GM21529 (cell line): ENCODE results near the gene NRCAM.

Experiments used
- ATAC-seq: cut with Tn5 transposase; IDR thresholded peaks from one replicate; pipeline ENCODE4 v1.9.1; 2021; ENCODE audit not compliant: unreplicated experiment

Gene NRCAM

GRCh38 chr7:108222236-108222892, 233.9 kb downstream of the NRCAM start:
- no peak for ATAC-seq

- peak; percentile 76 for ATAC-seq
These were observed 244.6 kb downstream of the NRCAM start for GRCh38 chr7:108211382-108212201.

- no peak for ATAC-seq
These were observed 245.4 kb downstream of the NRCAM start for GRCh38 chr7:108210796-108211195.

GRCh38 chr7:108205311-108205710, 250.9 kb downstream of the NRCAM start:
- ATAC-seq, result no peak

- no peak for ATAC-seq
These were observed 251.9 kb downstream of the NRCAM start for GRCh38 chr7:108204281-108204796.

GRCh38 chr7:108203537-108203936, 252.7 kb downstream of the NRCAM start:
- peak; percentile 93 for ATAC-seq

GRCh38 chr7:108202743-108203142, 253.5 kb downstream of the NRCAM start:
- ATAC-seq, result no peak

- no peak for ATAC-seq
These were observed 254.5 kb downstream of the NRCAM start for GRCh38 chr7:108201766-108202165.

- ATAC-seq, result no peak
These were observed 255.9 kb downstream of the NRCAM start for GRCh38 chr7:108200326-108200725.

GRCh38 chr7:108197371-108198091, 258.7 kb downstream of the NRCAM start:
- no peak for ATAC-seq

GRCh38 chr7:108196004-108196403, 260.2 kb downstream of the NRCAM start:
- ATAC-seq, result no peak

GRCh38 chr7:108193594-108194498, 262.4 kb downstream of the NRCAM start:
- ATAC-seq, result no peak

GRCh38 chr7:108190891-108191290, 265.3 kb downstream of the NRCAM start:
- no peak for ATAC-seq

GRCh38 chr7:108189733-108190388, 266.4 kb downstream of the NRCAM start:
- ATAC-seq, result peak; percentile 96

- no peak for ATAC-seq
These were observed 267.5 kb downstream of the NRCAM start for GRCh38 chr7:108188724-108189123.

- ATAC-seq, result no peak
These were observed 274.9 kb downstream of the NRCAM start for GRCh38 chr7:108181073-108181985.

- ATAC-seq, result no peak
These were observed 277.8 kb downstream of the NRCAM start for GRCh38 chr7:108178398-108178797.

- ATAC-seq, result no peak
These were observed 285.1 kb downstream of the NRCAM start for GRCh38 chr7:108171164-108171563.

- no peak for ATAC-seq
These were observed 286.0 kb downstream of the NRCAM start for GRCh38 chr7:108170251-108170650.
